HepG2 (cell line): ENCODE data around the gene DUS1L. TPM values are rescaled to one million over a fixed set of nuclear protein-coding genes. Genes with fewer than 3 reads are reported as not detected.
A peak's percentile ranks its signal among the peaks of the same experiment; 100 is the strongest.

Experiments
- ARNT2 ChIP-seq: sonication (generic); formaldehyde crosslinking; IDR thresholded peaks from 2 replicates; pipeline ENCODE4 v1.8.0; 2022; ENCODE audit warnings: mild to moderate bottlenecking, low read depth, missing genetic modification reagents, moderate library complexity
- CENPT ChIP-seq: sonication (generic); formaldehyde crosslinking; IDR thresholded peaks from 2 replicates; pipeline ENCODE4 v1.8.0; 2022; ENCODE audit warnings: low read depth, mild to moderate bottlenecking, moderate library complexity, missing genetic modification reagents
- ETV6 ChIP-seq: sonication (generic); formaldehyde crosslinking; conservative IDR thresholded peaks from 2 replicates; pipeline ENCODE4 v1.4.0; 2020; ENCODE audit warnings: missing genetic modification reagents
- FOXA1 ChIP-seq, 2 experiments: fragments of 450-650 bp in 1 of 2; sonication (generic) in 1 of 2; formaldehyde crosslinking in 1 of 2; IDR thresholded peaks; 2 replicates each; pipeline versions ENCODE4 v1.4.0 to v1.6.1; 2016 to 2020; ENCODE audit warnings: missing genetic modification reagents in 1 of 2
- GABPB1 ChIP-seq: IDR thresholded peaks from 2 replicates; pipeline ENCODE4 v1.6.1; 2016; ENCODE audit warnings: mild to moderate bottlenecking, missing genetic modification reagents, moderate library complexity, missing compliant biosample characterization
- HNRNPL ChIP-seq: fragments of 200-400 bp; formaldehyde crosslinking; IDR thresholded peaks from 2 replicates; pipeline ENCODE4 v1.6.1; 2017; ENCODE audit warnings: mild to moderate bottlenecking, low read depth, low read length
- KDM2A ChIP-seq: sonication (generic); formaldehyde crosslinking; IDR thresholded peaks from 2 replicates; pipeline ENCODE4 v1.4.0; 2020; ENCODE audit warnings: low read depth, missing genetic modification reagents, borderline replicate concordance
- MAZ ChIP-seq, 2 experiments: sonication (generic) in 1 of 2; formaldehyde crosslinking in 1 of 2; IDR thresholded peaks; 2 replicates each; pipeline versions ENCODE4 v1.5.0 to v1.6.1; 2012 to 2020; ENCODE audit warnings: low read depth in 2 of 2, mild to moderate bottlenecking in 2 of 2, borderline replicate concordance in 1 of 2, improper control_type of control experiment in 1 of 2, low read length in 1 of 2, missing genetic modification reagents in 1 of 2, moderate library complexity in 1 of 2
- MYC ChIP-seq: sonication (generic); formaldehyde crosslinking; IDR thresholded peaks from 2 replicates; pipeline ENCODE4 v1.9.0; 2021; ENCODE audit warnings: missing genetic modification reagents, borderline replicate concordance
- NRL ChIP-seq: sonication (generic); formaldehyde crosslinking; IDR thresholded peaks from 2 replicates; pipeline ENCODE4 v1.5.0; 2020; ENCODE audit warnings: missing genetic modification reagents, mild to moderate bottlenecking, moderate library complexity, borderline replicate concordance
- PAF1 ChIP-seq: IDR thresholded peaks from 2 replicates; pipeline ENCODE4 v1.6.1; 2016; ENCODE audit warnings: missing genetic modification reagents, missing compliant biosample characterization
- SKI ChIP-seq: fragments of 450-650 bp; IDR thresholded peaks from one replicate; pipeline ENCODE4 v1.6.1; 2018; ENCODE audit warnings: mild to moderate bottlenecking; ENCODE audit not compliant: partially characterized antibody
- SP1 ChIP-seq, 2 experiments: fragments of 450-650 bp in 1 of 2; sonication (generic) in 1 of 2; formaldehyde crosslinking in 1 of 2; IDR thresholded peaks; 2 replicates each; pipeline versions ENCODE4 v1.4.0 to v1.6.1; 2016 to 2020; ENCODE audit warnings: missing genetic modification reagents in 1 of 2
- TBX2 ChIP-seq: sonication (generic); formaldehyde crosslinking; IDR thresholded peaks from 2 replicates; pipeline ENCODE4 v1.5.0; 2020; ENCODE audit warnings: missing genetic modification reagents, mild to moderate bottlenecking, borderline replicate concordance
- THAP9 ChIP-seq: sonication (generic); formaldehyde crosslinking; IDR thresholded peaks from 2 replicates; pipeline ENCODE4; 2020; ENCODE audit warnings: missing genetic modification reagents, mild to moderate bottlenecking, borderline replicate concordance
- ZBTB7A ChIP-seq: sonication (generic); formaldehyde crosslinking; IDR thresholded peaks from 2 replicates; pipeline ENCODE4 v1.8.0; 2022; ENCODE audit warnings: mild to moderate bottlenecking, missing genetic modification reagents
- ZNF142 ChIP-seq: sonication (generic); formaldehyde crosslinking; IDR thresholded peaks from 2 replicates; pipeline ENCODE4 v1.4.0; 2020; ENCODE audit warnings: missing genetic modification reagents
- ZSCAN25 ChIP-seq: sonication (generic); formaldehyde crosslinking; IDR thresholded peaks from 2 replicates; pipeline ENCODE4 v1.8.0; 2022; ENCODE audit warnings: mild to moderate bottlenecking, missing genetic modification reagents
- polyA plus RNA-seq, 8 experiments: library from polyadenylated mRNA; depleted of rRNA in 3 of 8; stranded (reverse) in 7 of 8; unstranded in 1 of 8; fragments of >200 nt; fragmentation: Illumina TruSeq in 4 of 8; extraction: Trizol in 4 of 8; gene quantifications; 2 replicates each; pipeline versions ENCODE4 v1.2.1 to v1.2.3, GENCODE V29; 2011 to 2016; ENCODE audit warnings: low read depth in 4 of 8, missing spikeins in 1 of 8, mixed read lengths in 1 of 8; ENCODE audit not compliant: insufficient read depth in 1 of 8
- total RNA-seq, 5 experiments: library from RNA; depleted of rRNA; stranded (reverse); fragments of >200 nt; fragmentation: Illumina TruSeq; extraction: Trizol; gene quantifications; 2 replicates each; pipeline ENCODE4 v1.2.3, GENCODE V29; 2016; ENCODE audit warnings: low read depth in 1 of 5

The DUS1L gene
- total and polyA plus RNA-seq, 2 of the 13 experiments (the other 11 are each of a cell fraction or from before 2014, with no cell fraction given): 81.0 to 109 TPM

GRCh38 chr17:82076785-82077591, 11.4 kb upstream of the DUS1L start (continued):
- TF ChIP-seq THAP9 (CRISPR knock-in tag) (peak; percentile 2; the same call in 1 of the 2 replicates), SKI (no peak), CENPT (CRISPR knock-in tag) (0 out of 2 replicates have a peak, but pooled peaks have one; percentile 31), HNRNPL (peak; percentile 82), GABPB1 (CRISPR knock-in tag) (peak; percentile 16; the same call in 1 of the 2 replicates), TBX2 (CRISPR knock-in tag) (0 out of 2 replicates have a peak, but pooled peaks have one; percentile 30), ETV6 (CRISPR knock-in tag) (peak; percentile 54; the same call in 1 of the 2 replicates), ZBTB7A (CRISPR knock-in tag) (0 out of 2 replicates have a peak, but pooled peaks have one; percentile 31), FOXA1 (IDR thresholded peaks at IDR 0.05) (no peak), FOXA1 (CRISPR knock-in tag; IDR thresholded peaks at IDR 0.05) (0 out of 2 replicates have a peak, but pooled peaks have one; percentile 5), MYC (CRISPR knock-in tag) (peak; percentile 50; the same call in 1 of the 2 replicates), ARNT2 (0 out of 2 replicates have a peak, but pooled peaks have one; percentile 39), NRL (CRISPR knock-in tag) (0 out of 2 replicates have a peak, but pooled peaks have one; percentile 15), ZSCAN25 (CRISPR knock-in tag) (peak; percentile 72; the same call in 1 of the 2 replicates), KDM2A (CRISPR knock-in tag) (peak; percentile 78), MAZ (IDR thresholded peaks at IDR 0.05; ENCODE audit: borderline replicate concordance, low read depth, low read length) (no peak), MAZ (CRISPR knock-in tag; IDR thresholded peaks at IDR 0.05; ENCODE audit: low read depth) (peak; percentile 41; the same call in 1 of the 2 replicates), SP1 (IDR thresholded peaks at IDR 0.05) (no peak), SP1 (CRISPR knock-in tag; IDR thresholded peaks at IDR 0.05) (peak; percentile 28; the same call in 1 of the 2 replicates), ZNF142 (CRISPR knock-in tag) (no peak), PAF1 (CRISPR knock-in tag) (peak; percentile 98)
